ENCODE data around the gene ZNF331.
A peak's percentile ranks its signal among the peaks of the same experiment; 100 is the strongest.

Gene ZNF331

GRCh38 chr19:53520547-53521372 lies 17.2 kb upstream of the ZNF331 start:
- H3K18ac ChIP-seq (ENCODE audit: low read length), result peak overlapping the region; percentile 95
- peak overlapping the region; percentile 96 for H2AFZ ChIP-seq (ENCODE audit: low read length)
- H3K23ac ChIP-seq (ENCODE audit: low read depth, low read length, poor library complexity), result peak overlapping the region; percentile 87
- peak overlapping the region; percentile 97 for H4K8ac ChIP-seq (ENCODE audit: low read depth, low read length)
- no peak overlapping the region for H2BK12ac ChIP-seq (ENCODE audit: low read length)
- peaks cover 6 to 9% of the 10 kb centered on the region in 2 donors for H3K4me1 ChIP-seq (ENCODE audit: control insufficient read depth in 2 of 2, insufficient read depth in 1 of 2, low read depth in 1 of 2, low read length in 2 of 2)
- peaks cover 2 to 21% of the 10 kb centered on the region in 2 donors for H3K9me3 ChIP-seq (replicated peaks in 1 of 2; ENCODE audit: control insufficient read depth in 2 of 2, insufficient read depth in 1 of 2, low read depth in 1 of 2, low read length in 2 of 2)
- no CpG with 5 or more reads among the region's 46 CpGs for WGBS, 2 donors (ENCODE audit: extremely low coverage in 2 of 2, insufficient read length in 2 of 2, insufficient replicate concordance in 1 of 2)
- H3K9ac ChIP-seq (ENCODE audit: low read depth, low read length, poor library complexity), result peak overlapping the region; percentile 93
- peak overlapping the region; percentile 93 for H3K27ac ChIP-seq (replicated peaks; ENCODE audit: low read length)
- H3K4me2 ChIP-seq (ENCODE audit: insufficient read depth, low read length, poor library complexity, severe bottlenecking), result peak overlapping the region; percentile 95
- H3K27me3 ChIP-seq (ENCODE audit: control insufficient read depth in 3 of 3, insufficient read depth in 3 of 3, low read depth in 1 of 3, low read length in 3 of 3), result no peaks in the 10 kb centered on the region
- H3K36me3 ChIP-seq (replicated peaks in 1 of 2; ENCODE audit: control insufficient read depth in 2 of 2, insufficient read depth in 2 of 2, low read length in 2 of 2), result peaks cover 0 to 18% of the 10 kb centered on the region in 2 donors
- H3K79me1 ChIP-seq (ENCODE audit: low read depth, low read length), result peaks cover 11% of the 10 kb centered on the region
- no peak overlapping the region for H2BK120ac ChIP-seq (ENCODE audit: low read depth, low read length)
- H4K91ac ChIP-seq (ENCODE audit: low read depth, low read length, poor library complexity), result no peak overlapping the region
- peak overlapping the region; percentile 73 to 100 for H3K4me3 ChIP-seq (ENCODE audit: low read length in 2 of 2)
- H3K14ac ChIP-seq (ENCODE audit: low read length), result no peak overlapping the region
- DNase-seq (ENCODE audit: low spot score), result peak; percentile 97
- H2BK15ac ChIP-seq (ENCODE audit: low read length), result no peak overlapping the region
- H2AK5ac ChIP-seq (ENCODE audit: low read depth, low read length), result no peak overlapping the region
- no peak overlapping the region for H2BK5ac ChIP-seq (ENCODE audit: low read length)
- peak overlapping the region; percentile 48 for H3K4ac ChIP-seq (ENCODE audit: low read length)

- no peak overlapping the region for H2BK12ac ChIP-seq (ENCODE audit: low read length)
- H3K4ac ChIP-seq (ENCODE audit: low read length), result peak overlapping the region; percentile 48
- peaks cover 6 to 9% of the 10 kb centered on the region in 2 donors for H3K4me1 ChIP-seq (ENCODE audit: control insufficient read depth in 2 of 2, insufficient read depth in 1 of 2, low read depth in 1 of 2, low read length in 2 of 2)
- peaks cover 3 to 24% of the 10 kb centered on the region in 2 donors for H3K36me3 ChIP-seq (replicated peaks in 1 of 2; ENCODE audit: control insufficient read depth in 2 of 2, insufficient read depth in 2 of 2, low read length in 2 of 2)
- H2AK5ac ChIP-seq (ENCODE audit: low read depth, low read length), result no peak overlapping the region
- no CpG with 5 or more reads among the region's 33 CpGs for WGBS, 2 donors (ENCODE audit: extremely low coverage in 2 of 2, insufficient read length in 2 of 2, insufficient replicate concordance in 1 of 2)
- no peak overlapping the region for H2BK5ac ChIP-seq (ENCODE audit: low read length)
- no peak for DNase-seq (ENCODE audit: low spot score)
- H3K9ac ChIP-seq (ENCODE audit: low read depth, low read length, poor library complexity), result peak overlapping the region; percentile 93
- H3K9me3 ChIP-seq (replicated peaks in 1 of 2; ENCODE audit: control insufficient read depth in 2 of 2, insufficient read depth in 1 of 2, low read depth in 1 of 2, low read length in 2 of 2), result peaks cover 4 to 27% of the 10 kb centered on the region in 2 donors
- H2BK120ac ChIP-seq (ENCODE audit: low read depth, low read length), result no peak overlapping the region
- peak overlapping the region; percentile 87 for H3K23ac ChIP-seq (ENCODE audit: low read depth, low read length, poor library complexity)
- peaks cover 11% of the 10 kb centered on the region for H3K79me1 ChIP-seq (ENCODE audit: low read depth, low read length)
- peak overlapping the region; percentile 39 for H3K14ac ChIP-seq (ENCODE audit: low read length)
- no peak overlapping the region for H4K8ac ChIP-seq (ENCODE audit: low read depth, low read length)
- no peaks in the 10 kb centered on the region for H3K27me3 ChIP-seq (ENCODE audit: control insufficient read depth in 3 of 3, insufficient read depth in 3 of 3, low read depth in 1 of 3, low read length in 3 of 3)
- no peak overlapping the region for H4K91ac ChIP-seq (ENCODE audit: low read depth, low read length, poor library complexity)
- H3K27ac ChIP-seq (replicated peaks; ENCODE audit: low read length), result no peak overlapping the region
- peak overlapping the region; percentile 95 for H3K4me2 ChIP-seq (ENCODE audit: insufficient read depth, low read length, poor library complexity, severe bottlenecking)
- H3K18ac ChIP-seq (ENCODE audit: low read length), result no peak overlapping the region
- no peak overlapping the region for H2BK15ac ChIP-seq (ENCODE audit: low read length)
- peak overlapping the region; percentile 86 for H2AFZ ChIP-seq (ENCODE audit: low read length)
- H3K4me3 ChIP-seq (ENCODE audit: low read length in 2 of 2), result peak overlapping the region; percentile 73 to 100
These were observed 16.4 kb upstream of the ZNF331 start for GRCh38 chr19:53521373-53522202.

GRCh38 chr19:53525922-53526321 lies 12.0 kb upstream of the ZNF331 start:
- Histone ChIP-seq H3K14ac (ENCODE audit: low read length) (no peak overlapping the region), H2BK12ac (ENCODE audit: low read length) (no peak overlapping the region), H3K27me3 (ENCODE audit: control insufficient read depth in 3 of 3, insufficient read depth in 3 of 3, low read depth in 1 of 3, low read length in 3 of 3) (no peaks in the 10 kb centered on the region), H3K79me1 (ENCODE audit: low read depth, low read length) (peaks cover 11% of the 10 kb centered on the region), H2AK5ac (ENCODE audit: low read depth, low read length) (no peak overlapping the region), H3K27ac (replicated peaks; ENCODE audit: low read length) (no peak overlapping the region), H3K4ac (ENCODE audit: low read length) (no peak overlapping the region), H4K91ac (ENCODE audit: low read depth, low read length, poor library complexity) (no peak overlapping the region), H3K4me1 (ENCODE audit: control insufficient read depth in 2 of 2, insufficient read depth in 1 of 2, low read depth in 1 of 2, low read length in 2 of 2) (peaks cover 5 to 6% of the 10 kb centered on the region in 2 donors), H2BK120ac (ENCODE audit: low read depth, low read length) (no peak overlapping the region), H2AFZ (ENCODE audit: low read length) (no peak overlapping the region), H3K23ac (ENCODE audit: low read depth, low read length, poor library complexity) (no peak overlapping the region), H3K9me3 (replicated peaks in 1 of 2; ENCODE audit: control insufficient read depth in 2 of 2, insufficient read depth in 1 of 2, low read depth in 1 of 2, low read length in 2 of 2) (peaks cover 3 to 16% of the 10 kb centered on the region in 2 donors), H3K4me2 (ENCODE audit: insufficient read depth, low read length, poor library complexity, severe bottlenecking) (no peak overlapping the region), H3K36me3 (replicated peaks in 1 of 2; ENCODE audit: control insufficient read depth in 2 of 2, insufficient read depth in 2 of 2, low read length in 2 of 2) (peaks cover 3 to 46% of the 10 kb centered on the region in 2 donors), H3K18ac (ENCODE audit: low read length) (no peak overlapping the region), H3K9ac (ENCODE audit: low read depth, low read length, poor library complexity) (no peak overlapping the region), H2BK15ac (ENCODE audit: low read length) (no peak overlapping the region), H2BK5ac (ENCODE audit: low read length) (no peak overlapping the region), H3K4me3 (ENCODE audit: low read length in 2 of 2) (no peak overlapping the region), H4K8ac (ENCODE audit: low read depth, low read length) (no peak overlapping the region)
- no CpG with 5 or more reads among the region's 2 CpGs for WGBS, 2 donors (ENCODE audit: extremely low coverage in 2 of 2, insufficient read length in 2 of 2, insufficient replicate concordance in 1 of 2)
- no peak for DNase-seq (ENCODE audit: low spot score)

- Histone ChIP-seq H3K9ac (ENCODE audit: low read depth, low read length, poor library complexity) (no peak overlapping the region), H3K27me3 (ENCODE audit: control insufficient read depth in 3 of 3, insufficient read depth in 3 of 3, low read depth in 1 of 3, low read length in 3 of 3) (no peaks in the 10 kb centered on the region), H3K4me3 (ENCODE audit: low read length in 2 of 2) (peak overlapping the region in 1 of 2 donors; percentile 66), H3K4me2 (ENCODE audit: insufficient read depth, low read length, poor library complexity, severe bottlenecking) (no peak overlapping the region), H3K36me3 (replicated peaks in 1 of 2; ENCODE audit: control insufficient read depth in 2 of 2, insufficient read depth in 2 of 2, low read length in 2 of 2) (peaks cover 3 to 48% of the 10 kb centered on the region in 2 donors), H3K9me3 (replicated peaks in 1 of 2; ENCODE audit: control insufficient read depth in 2 of 2, insufficient read depth in 1 of 2, low read depth in 1 of 2, low read length in 2 of 2) (peaks cover 3 to 7% of the 10 kb centered on the region in 2 donors), H2AK5ac (ENCODE audit: low read depth, low read length) (no peak overlapping the region), H3K4ac (ENCODE audit: low read length) (no peak overlapping the region), H2BK5ac (ENCODE audit: low read length) (no peak overlapping the region), H2BK15ac (ENCODE audit: low read length) (no peak overlapping the region), H4K8ac (ENCODE audit: low read depth, low read length) (no peak overlapping the region), H3K23ac (ENCODE audit: low read depth, low read length, poor library complexity) (no peak overlapping the region), H3K27ac (replicated peaks; ENCODE audit: low read length) (no peak overlapping the region), H2AFZ (ENCODE audit: low read length) (no peak overlapping the region), H3K14ac (ENCODE audit: low read length) (no peak overlapping the region), H4K91ac (ENCODE audit: low read depth, low read length, poor library complexity) (no peak overlapping the region), H2BK120ac (ENCODE audit: low read depth, low read length) (no peak overlapping the region), H2BK12ac (ENCODE audit: low read length) (no peak overlapping the region), H3K79me1 (ENCODE audit: low read depth, low read length) (no peaks in the 10 kb centered on the region), H3K18ac (ENCODE audit: low read length) (no peak overlapping the region), H3K4me1 (ENCODE audit: control insufficient read depth in 2 of 2, insufficient read depth in 1 of 2, low read depth in 1 of 2, low read length in 2 of 2) (no peaks in the 10 kb centered on the region)
- no CpG with 5 or more reads among the region's 8 CpGs for WGBS, 2 donors (ENCODE audit: extremely low coverage in 2 of 2, insufficient read length in 2 of 2, insufficient replicate concordance in 1 of 2)
- no peak for DNase-seq (ENCODE audit: low spot score)
These were observed 7.3 kb upstream of the ZNF331 start for GRCh38 chr19:53530622-53531021.
